Measurements from ENCODE around the gene DIP2B.

DIP2B gene

GRCh38 chr12:50647479-50647878, 142.7 kb downstream of the DIP2B start:
- Histone ChIP-seq H3K9ac (ENCODE audit: low read length) (no peak overlapping the region), H3K9me3 (ENCODE audit: low read length) (no peaks in the 10 kb centered on the region), H3K27ac (ENCODE audit: low read depth, low read length) (no peak overlapping the region), H3K36me3 (ENCODE audit: insufficient read depth, low read length) (no peaks in the 10 kb centered on the region), H3K27me3 (ENCODE audit: control insufficient read depth in 1 of 2, insufficient read depth in 2 of 2, low read length in 2 of 2) (no peaks in the 10 kb centered on the region), H3K4me3 (ENCODE audit: low read depth in 1 of 2, low read length in 2 of 2) (no peak overlapping the region), H3K4me1 (ENCODE audit: insufficient read depth, low read length) (no peaks in the 10 kb centered on the region)

GRCh38 chr12:50650285-50650684, 145.5 kb downstream of the DIP2B start:
- Histone ChIP-seq H3K9ac (ENCODE audit: low read length) (no peak overlapping the region), H3K27ac (ENCODE audit: low read depth, low read length) (no peak overlapping the region), H3K9me3 (ENCODE audit: low read length) (no peaks in the 10 kb centered on the region), H3K4me1 (ENCODE audit: insufficient read depth, low read length) (no peaks in the 10 kb centered on the region), H3K4me3 (ENCODE audit: low read depth in 1 of 2, low read length in 2 of 2) (no peak overlapping the region), H3K27me3 (ENCODE audit: control insufficient read depth in 1 of 2, insufficient read depth in 2 of 2, low read length in 2 of 2) (no peaks in the 10 kb centered on the region), H3K36me3 (ENCODE audit: insufficient read depth, low read length) (no peaks in the 10 kb centered on the region)

- no peak overlapping the region for H3K9ac ChIP-seq (ENCODE audit: low read length)
- H3K27me3 ChIP-seq (ENCODE audit: control insufficient read depth in 1 of 2, insufficient read depth in 2 of 2, low read length in 2 of 2): no peaks in the 10 kb centered on the region
- H3K9me3 ChIP-seq (ENCODE audit: low read length): no peaks in the 10 kb centered on the region
- H3K36me3 ChIP-seq (ENCODE audit: insufficient read depth, low read length): no peaks in the 10 kb centered on the region
- no peaks in the 10 kb centered on the region for H3K4me1 ChIP-seq (ENCODE audit: insufficient read depth, low read length)
- H3K4me3 ChIP-seq (ENCODE audit: low read depth in 1 of 2, low read length in 2 of 2): no peak overlapping the region
- H3K27ac ChIP-seq (ENCODE audit: low read depth, low read length): no peak overlapping the region
Measured at GRCh38 chr12:50655374-50655921, 150.7 kb downstream of the DIP2B start.

GRCh38 chr12:50659260-50659659, 154.5 kb downstream of the DIP2B start:
- no peaks in the 10 kb centered on the region for H3K9me3 ChIP-seq (ENCODE audit: low read length)
- H3K9ac ChIP-seq (ENCODE audit: low read length): no peak overlapping the region
- H3K27me3 ChIP-seq (ENCODE audit: control insufficient read depth in 1 of 2, insufficient read depth in 2 of 2, low read length in 2 of 2): no peaks in the 10 kb centered on the region
- H3K4me1 ChIP-seq (ENCODE audit: insufficient read depth, low read length): no peaks in the 10 kb centered on the region
- H3K4me3 ChIP-seq (ENCODE audit: low read depth in 1 of 2, low read length in 2 of 2): no peak overlapping the region
- no peak overlapping the region for H3K27ac ChIP-seq (ENCODE audit: low read depth, low read length)
- no peaks in the 10 kb centered on the region for H3K36me3 ChIP-seq (ENCODE audit: insufficient read depth, low read length)

GRCh38 chr12:50659690-50660424, 155.1 kb downstream of the DIP2B start:
- Histone ChIP-seq H3K27me3 (ENCODE audit: control insufficient read depth in 1 of 2, insufficient read depth in 2 of 2, low read length in 2 of 2) (no peaks in the 10 kb centered on the region), H3K4me3 (ENCODE audit: low read depth in 1 of 2, low read length in 2 of 2) (no peak overlapping the region), H3K27ac (ENCODE audit: low read depth, low read length) (no peak overlapping the region), H3K9me3 (ENCODE audit: low read length) (no peaks in the 10 kb centered on the region), H3K4me1 (ENCODE audit: insufficient read depth, low read length) (no peaks in the 10 kb centered on the region), H3K36me3 (ENCODE audit: insufficient read depth, low read length) (no peaks in the 10 kb centered on the region), H3K9ac (ENCODE audit: low read length) (no peak overlapping the region)

GRCh38 chr12:50660425-50660822, 155.6 kb downstream of the DIP2B start:
- Histone ChIP-seq H3K27me3 (ENCODE audit: control insufficient read depth in 1 of 2, insufficient read depth in 2 of 2, low read length in 2 of 2) (no peaks in the 10 kb centered on the region), H3K9me3 (ENCODE audit: low read length) (no peaks in the 10 kb centered on the region), H3K36me3 (ENCODE audit: insufficient read depth, low read length) (no peaks in the 10 kb centered on the region), H3K4me3 (ENCODE audit: low read depth in 1 of 2, low read length in 2 of 2) (no peak overlapping the region), H3K4me1 (ENCODE audit: insufficient read depth, low read length) (no peaks in the 10 kb centered on the region), H3K9ac (ENCODE audit: low read length) (no peak overlapping the region), H3K27ac (ENCODE audit: low read depth, low read length) (no peak overlapping the region)

GRCh38 chr12:50661300-50662115, 156.7 kb downstream of the DIP2B start:
- H3K4me1 ChIP-seq (ENCODE audit: insufficient read depth, low read length): no peaks in the 10 kb centered on the region
- no peaks in the 10 kb centered on the region for H3K36me3 ChIP-seq (ENCODE audit: insufficient read depth, low read length)
- no peaks in the 10 kb centered on the region for H3K27me3 ChIP-seq (ENCODE audit: control insufficient read depth in 1 of 2, insufficient read depth in 2 of 2, low read length in 2 of 2)
- no peak overlapping the region for H3K9ac ChIP-seq (ENCODE audit: low read length)
- H3K9me3 ChIP-seq (ENCODE audit: low read length): no peaks in the 10 kb centered on the region
- no peak overlapping the region for H3K27ac ChIP-seq (ENCODE audit: low read depth, low read length)
- no peak overlapping the region for H3K4me3 ChIP-seq (ENCODE audit: low read depth in 1 of 2, low read length in 2 of 2)

GRCh38 chr12:50662116-50662510, 157.3 kb downstream of the DIP2B start:
- H3K36me3 ChIP-seq (ENCODE audit: insufficient read depth, low read length): no peaks in the 10 kb centered on the region
- H3K9ac ChIP-seq (ENCODE audit: low read length): no peak overlapping the region
- H3K4me3 ChIP-seq (ENCODE audit: low read depth in 1 of 2, low read length in 2 of 2): no peak overlapping the region
- H3K9me3 ChIP-seq (ENCODE audit: low read length): no peaks in the 10 kb centered on the region
- no peaks in the 10 kb centered on the region for H3K27me3 ChIP-seq (ENCODE audit: control insufficient read depth in 1 of 2, insufficient read depth in 2 of 2, low read length in 2 of 2)
- H3K4me1 ChIP-seq (ENCODE audit: insufficient read depth, low read length): no peaks in the 10 kb centered on the region
- no peak overlapping the region for H3K27ac ChIP-seq (ENCODE audit: low read depth, low read length)

- no peak overlapping the region for H3K9ac ChIP-seq (ENCODE audit: low read length)
- H3K27ac ChIP-seq (ENCODE audit: low read depth, low read length): no peak overlapping the region
- H3K4me1 ChIP-seq (ENCODE audit: insufficient read depth, low read length): no peaks in the 10 kb centered on the region
- H3K27me3 ChIP-seq (ENCODE audit: control insufficient read depth in 1 of 2, insufficient read depth in 2 of 2, low read length in 2 of 2): no peaks in the 10 kb centered on the region
- H3K9me3 ChIP-seq (ENCODE audit: low read length): no peaks in the 10 kb centered on the region
- no peaks in the 10 kb centered on the region for H3K36me3 ChIP-seq (ENCODE audit: insufficient read depth, low read length)
- no peak overlapping the region for H3K4me3 ChIP-seq (ENCODE audit: low read depth in 1 of 2, low read length in 2 of 2)
Measured at GRCh38 chr12:50665170-50665569, 160.4 kb downstream of the DIP2B start.

- H3K9ac ChIP-seq (ENCODE audit: low read length): no peak overlapping the region
- H3K27ac ChIP-seq (ENCODE audit: low read depth, low read length): no peak overlapping the region
- H3K4me1 ChIP-seq (ENCODE audit: insufficient read depth, low read length): no peaks in the 10 kb centered on the region
- H3K9me3 ChIP-seq (ENCODE audit: low read length): no peaks in the 10 kb centered on the region
- no peaks in the 10 kb centered on the region for H3K36me3 ChIP-seq (ENCODE audit: insufficient read depth, low read length)
- no peak overlapping the region for H3K4me3 ChIP-seq (ENCODE audit: low read depth in 1 of 2, low read length in 2 of 2)
- no peaks in the 10 kb centered on the region for H3K27me3 ChIP-seq (ENCODE audit: control insufficient read depth in 1 of 2, insufficient read depth in 2 of 2, low read length in 2 of 2)
Measured at GRCh38 chr12:50665609-50666008, 160.8 kb downstream of the DIP2B start.

GRCh38 chr12:50666023-50666422, 161.2 kb downstream of the DIP2B start:
- Histone ChIP-seq H3K27ac (ENCODE audit: low read depth, low read length) (no peak overlapping the region), H3K9ac (ENCODE audit: low read length) (no peak overlapping the region), H3K27me3 (ENCODE audit: control insufficient read depth in 1 of 2, insufficient read depth in 2 of 2, low read length in 2 of 2) (no peaks in the 10 kb centered on the region), H3K9me3 (ENCODE audit: low read length) (no peaks in the 10 kb centered on the region), H3K4me1 (ENCODE audit: insufficient read depth, low read length) (no peaks in the 10 kb centered on the region), H3K36me3 (ENCODE audit: insufficient read depth, low read length) (no peaks in the 10 kb centered on the region), H3K4me3 (ENCODE audit: low read depth in 1 of 2, low read length in 2 of 2) (no peak overlapping the region)
